Urinary bladder (tissue), 4 donors: ENCODE results near the gene FBXO8. TPM values are rescaled to one million over a fixed set of nuclear protein-coding genes. Genes with fewer than 3 reads are reported as not detected.

Source experiments
- DNase-seq: peaks from one replicate; pipeline ENCODE4 v3.0.0-alpha.2; 2015; ENCODE audit errors: extremely low spot score
- H3K27ac ChIP-seq: one replicate; pipeline ENCODE4 v1.5.1; 2013; ENCODE audit warnings: low read depth, mild to moderate bottlenecking, moderate library complexity
- H3K36me3 ChIP-seq: one replicate; pipeline ENCODE4 v1.6.1; 2013; ENCODE audit warnings: mild to moderate bottlenecking, moderate library complexity; ENCODE audit not compliant: insufficient read depth
- H3K4me1 ChIP-seq: one replicate; pipeline ENCODE4 v1.6.1; 2013; ENCODE audit warnings: mild to moderate bottlenecking, moderate library complexity; ENCODE audit not compliant: insufficient read depth
- H3K4me3 ChIP-seq: one replicate; pipeline ENCODE4 v1.5.1; 2013; ENCODE audit warnings: low read depth, low read length
- WGBS: extraction: QIAGEN DNeasy Blood & Tissue Kit; methylation state at CpG from one replicate; pipeline ENCODE4 v1.1.7; 2013; 5-methylcytosine and 5-hydroxymethylcytosine counted together
- polyA plus RNA-seq: library from polyadenylated mRNA; stranded (reverse); fragments of 200-250 nt; gene quantifications from one replicate; pipeline ENCODE4 v1.2.3, GENCODE V29; 2013
- total RNA-seq: library from RNA; depleted of rRNA; stranded (reverse); fragments of >200 nt; gene quantifications from one replicate; pipeline ENCODE4 v1.2.3, GENCODE V29; 2014
- donor health status: healthy with polysubstance abuse.
- donor health status: healthy.

Gene FBXO8
- total and polyA plus RNA-seq, 2 donors = 33.6 to 69.4 TPM

DNA sequence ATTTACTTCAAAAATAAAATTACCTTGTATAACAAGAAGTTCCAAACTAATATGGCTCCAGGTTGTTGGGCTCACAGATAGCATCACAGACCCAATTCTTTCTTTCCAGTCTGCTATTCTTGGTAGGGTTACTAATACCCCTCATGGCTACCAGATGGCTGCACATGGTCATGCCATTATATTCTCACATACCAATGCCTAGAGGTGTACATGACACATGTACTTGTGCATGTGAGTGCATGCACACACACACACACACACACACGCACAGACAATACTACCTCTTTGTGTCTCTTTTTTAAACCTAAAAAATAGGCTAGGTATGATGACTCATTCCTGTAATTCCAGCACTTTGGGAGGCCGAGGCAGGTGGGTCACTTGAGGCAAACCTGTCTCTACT, 31.1 kb downstream of the FBXO8 start:
- WGBS = 97% methylated on average over 2 of the region's 2 CpGs
- H3K4me1 ChIP-seq = no peaks in the 10 kb centered on the region
- H3K4me3 ChIP-seq = no peak overlapping the region
- DNase-seq = no peak
- no peaks in the 10 kb centered on the region for H3K36me3 ChIP-seq
- H3K27ac ChIP-seq = no peak overlapping the region

DNA sequence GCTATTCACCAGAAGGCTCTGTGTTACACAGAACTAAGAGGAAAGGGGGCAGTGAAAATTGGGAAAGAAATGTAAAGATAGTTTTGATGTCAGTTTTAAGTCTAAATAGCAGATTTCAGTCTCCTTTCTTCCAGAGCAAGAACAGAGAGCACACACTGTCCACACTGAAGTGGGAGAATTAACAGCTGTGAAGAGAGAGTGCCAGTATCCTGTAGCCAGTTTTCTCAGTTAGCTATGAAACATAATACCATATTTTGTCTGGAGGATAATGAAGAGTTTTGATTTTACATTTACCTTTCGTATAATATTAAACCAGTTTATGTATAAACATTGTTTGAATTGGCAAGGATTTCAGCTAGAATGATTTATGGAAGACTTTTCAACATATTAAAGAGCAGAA, 35.1 kb downstream of the FBXO8 start:
- no peaks in the 10 kb centered on the region for H3K36me3 ChIP-seq
- H3K4me3 ChIP-seq = no peak overlapping the region
- no peaks in the 10 kb centered on the region for H3K4me1 ChIP-seq
- H3K27ac ChIP-seq = no peak overlapping the region
- DNase-seq = no peak
- 42% methylated on average over 1 of the region's 1 CpG for WGBS

DNA sequence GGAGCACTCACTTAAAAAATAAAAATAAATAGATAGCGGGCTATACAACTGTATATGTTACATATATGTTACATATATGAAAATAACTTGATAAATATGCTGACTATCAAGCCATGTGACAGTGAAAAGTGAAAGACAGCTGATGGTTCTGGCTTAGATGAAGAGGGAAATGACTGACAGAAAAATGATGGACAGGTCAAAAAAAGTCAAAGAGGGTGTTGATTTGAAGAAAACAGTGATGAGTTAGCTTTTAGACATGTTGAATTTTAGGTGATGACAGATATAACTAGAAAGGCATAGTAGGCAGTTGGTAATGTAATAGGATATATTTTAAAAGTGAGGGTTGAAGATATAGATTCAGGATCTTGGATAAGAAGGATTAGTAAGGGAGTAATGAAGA, 37.8 kb downstream of the FBXO8 start:
- WGBS = 95% methylated on average over 1 of the region's 1 CpG
- Histone ChIP-seq H3K27ac (no peak overlapping the region), H3K36me3 (no peaks in the 10 kb centered on the region), H3K4me1 (no peaks in the 10 kb centered on the region), H3K4me3 (no peak overlapping the region)
- DNase-seq = no peak

DNA sequence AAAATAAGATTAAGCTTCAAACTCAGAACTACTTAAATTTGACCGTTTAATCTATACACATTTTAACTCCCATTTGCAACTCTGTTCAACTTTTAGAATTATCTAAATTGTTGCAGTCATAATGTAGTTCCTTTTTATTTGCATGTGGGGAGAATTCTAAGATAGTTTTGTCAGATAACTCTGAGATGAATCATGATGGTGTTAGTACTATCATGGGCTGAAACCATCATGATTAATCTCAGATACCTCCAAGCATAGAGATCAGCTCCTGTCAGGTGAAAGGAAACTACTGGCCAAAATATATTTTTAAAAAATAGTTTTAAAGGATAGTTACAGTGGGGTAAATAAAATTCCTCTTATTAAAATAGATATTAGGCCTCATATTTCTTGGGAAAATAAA, 39.0 kb downstream of the FBXO8 start:
- 40% methylated on average over 1 of the region's 1 CpG for WGBS
- no peaks in the 10 kb centered on the region for H3K4me1 ChIP-seq
- no peak overlapping the region for H3K27ac ChIP-seq
- no peaks in the 10 kb centered on the region for H3K36me3 ChIP-seq
- no peak for DNase-seq
- H3K4me3 ChIP-seq = no peak overlapping the region

DNA sequence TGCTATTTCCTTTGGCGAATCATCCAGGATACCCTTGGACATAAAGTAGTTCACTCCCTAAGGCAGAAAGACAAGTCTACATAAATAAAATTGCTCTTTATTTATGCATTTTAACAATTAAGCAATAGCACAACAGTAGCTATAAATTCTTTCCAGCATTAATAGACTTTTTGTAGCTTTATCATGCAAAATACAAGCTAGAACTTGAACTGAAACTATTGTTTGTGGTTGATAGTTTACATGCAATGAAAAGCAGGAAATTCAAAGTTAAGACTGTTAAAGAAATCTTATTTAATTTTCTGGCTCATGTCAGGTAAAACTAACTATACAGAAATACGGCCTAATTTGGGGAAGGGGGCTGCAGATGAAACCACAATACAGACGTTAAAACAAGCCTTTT, 42.3 kb downstream of the FBXO8 start:
- no peak for DNase-seq
- 87% methylated on average over 3 of the region's 3 CpGs for WGBS
- H3K36me3 ChIP-seq = no peaks in the 10 kb centered on the region
- no peak overlapping the region for H3K27ac ChIP-seq
- no peak overlapping the region for H3K4me3 ChIP-seq
- no peaks in the 10 kb centered on the region for H3K4me1 ChIP-seq

DNA sequence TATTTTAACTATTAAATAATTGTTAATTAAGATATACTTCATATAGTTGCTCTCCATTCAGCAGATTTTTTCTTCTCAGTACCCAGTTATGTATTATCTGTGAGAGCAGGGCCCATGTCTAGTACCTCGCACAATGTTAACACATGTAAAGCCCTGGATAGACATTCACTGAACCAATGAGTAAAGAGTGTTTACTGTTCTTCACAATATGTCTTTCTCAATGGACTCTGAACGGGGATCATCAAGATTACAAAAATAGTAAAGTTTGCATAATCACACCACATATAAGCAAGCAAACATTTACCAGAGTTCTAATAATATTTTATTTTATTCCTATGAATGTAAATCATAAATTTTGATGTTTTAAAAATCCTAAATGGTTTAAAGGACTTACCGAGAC, 47.1 kb downstream of the FBXO8 start:
- Histone ChIP-seq H3K36me3 (peaks cover 2% of the 10 kb centered on the region), H3K4me3 (no peak overlapping the region), H3K4me1 (no peaks in the 10 kb centered on the region), H3K27ac (no peak overlapping the region)
- no peak for DNase-seq
- WGBS = 79% methylated on average over 3 of the region's 3 CpGs

DNA sequence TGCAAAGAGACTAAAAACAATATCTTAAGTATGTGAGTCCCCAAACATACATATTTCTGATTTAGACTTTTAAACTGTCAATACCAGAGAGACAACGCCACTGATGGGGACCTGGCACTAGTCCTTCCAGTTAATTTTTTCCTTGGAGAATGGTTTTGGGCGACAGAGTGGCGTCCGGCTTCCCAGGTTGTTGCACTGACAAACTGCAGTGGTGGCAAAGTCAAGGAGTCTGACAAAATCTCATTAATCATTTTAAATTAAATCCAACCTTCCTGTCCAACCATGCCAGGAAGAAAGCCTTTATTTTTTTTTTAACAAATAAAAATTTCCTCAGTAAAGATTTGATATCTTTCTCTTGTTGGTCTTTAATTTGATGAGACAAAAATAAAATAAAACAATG, 52.8 kb downstream of the FBXO8 start:
- no peaks in the 10 kb centered on the region for H3K4me1 ChIP-seq
- DNase-seq = no peak
- peaks cover 2% of the 10 kb centered on the region for H3K36me3 ChIP-seq
- H3K27ac ChIP-seq = no peak overlapping the region
- no peak overlapping the region for H3K4me3 ChIP-seq
- WGBS = 88% methylated on average over 4 of the region's 4 CpGs

DNA sequence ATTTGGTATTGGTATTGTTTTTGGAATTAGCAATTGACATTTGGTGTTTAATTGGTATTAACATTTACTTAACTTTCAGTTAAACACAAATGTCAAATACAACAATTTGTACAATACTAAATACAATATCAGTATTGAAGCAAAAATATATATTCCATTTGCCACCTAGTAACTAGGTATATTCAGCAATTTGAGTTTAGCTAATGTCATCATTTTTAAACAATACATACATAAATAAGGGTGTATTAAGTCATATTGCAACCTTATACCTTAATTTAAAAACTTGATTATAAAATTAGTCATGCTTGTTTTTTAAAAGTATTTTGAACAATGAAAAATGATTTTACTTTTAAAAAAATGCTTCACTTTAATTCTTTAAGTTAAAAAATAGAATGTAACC, 53.3 kb downstream of the FBXO8 start:
- H3K4me3 ChIP-seq = no peak overlapping the region
- DNase-seq = no peak
- no peaks in the 10 kb centered on the region for H3K4me1 ChIP-seq
- no peak overlapping the region for H3K27ac ChIP-seq
- H3K36me3 ChIP-seq = peaks cover 2% of the 10 kb centered on the region

DNA sequence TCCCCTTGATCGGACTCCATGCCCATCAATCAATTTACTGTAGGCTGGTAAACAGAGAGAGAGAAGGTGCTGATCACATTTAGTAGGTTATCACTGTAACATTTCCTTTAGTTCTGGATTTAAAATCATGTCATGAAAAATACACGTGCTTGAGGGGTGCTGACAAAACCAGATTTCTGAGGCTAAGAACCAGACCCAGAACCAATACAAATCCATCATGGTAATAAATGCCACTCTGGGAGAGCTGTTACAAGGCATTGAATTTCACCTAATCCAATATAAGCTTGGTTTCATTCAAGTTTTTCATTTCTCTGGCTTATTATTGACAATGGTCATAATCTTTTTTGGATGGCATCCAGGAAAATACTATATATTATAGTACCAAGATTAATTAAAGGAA, 54.5 kb downstream of the FBXO8 start:
- Histone ChIP-seq H3K36me3 (no peaks in the 10 kb centered on the region), H3K4me3 (no peak overlapping the region), H3K4me1 (no peaks in the 10 kb centered on the region), H3K27ac (no peak overlapping the region)
- 56% methylated on average over 2 of the region's 2 CpGs for WGBS
- DNase-seq = no peak

DNA sequence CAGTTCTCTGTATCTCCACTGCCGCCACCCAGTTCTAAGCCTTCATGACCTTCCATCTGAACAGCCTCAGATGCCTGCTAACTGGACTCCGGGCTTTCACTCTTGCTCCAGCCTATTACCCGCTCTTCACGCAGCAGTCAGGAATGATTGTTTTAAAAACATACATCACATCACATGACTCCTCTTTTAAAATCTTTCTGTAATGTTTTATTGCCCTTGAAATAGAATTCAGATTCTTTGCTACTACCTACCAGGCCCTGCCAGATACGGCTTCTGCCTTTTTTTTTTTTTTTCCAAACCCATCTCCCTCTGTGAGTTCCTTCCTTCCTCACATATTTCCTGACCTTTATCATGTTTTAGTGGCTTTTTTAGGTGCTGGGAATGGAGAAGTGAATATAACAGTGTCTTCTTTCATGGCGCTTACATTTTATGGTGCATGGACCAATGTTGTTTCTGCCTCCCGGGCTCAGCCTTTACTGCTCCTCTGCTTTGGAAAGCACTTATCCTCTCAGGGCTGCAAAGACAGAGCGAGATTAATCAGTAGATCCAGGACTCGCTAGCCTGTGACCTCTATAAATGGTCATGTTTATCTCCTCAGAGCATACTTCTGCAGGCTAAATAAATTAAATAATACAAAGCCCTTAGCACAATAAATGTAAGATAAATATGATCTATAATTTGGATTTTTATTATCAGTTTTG, 58.0 kb downstream of the FBXO8 start:
- no peak overlapping the region for H3K4me3 ChIP-seq
- H3K4me1 ChIP-seq = no peaks in the 10 kb centered on the region
- H3K27ac ChIP-seq = no peak overlapping the region
- 27% methylated on average over 9 of the region's 9 CpGs for WGBS
- DNase-seq = no peak
- H3K36me3 ChIP-seq = no peaks in the 10 kb centered on the region

DNA sequence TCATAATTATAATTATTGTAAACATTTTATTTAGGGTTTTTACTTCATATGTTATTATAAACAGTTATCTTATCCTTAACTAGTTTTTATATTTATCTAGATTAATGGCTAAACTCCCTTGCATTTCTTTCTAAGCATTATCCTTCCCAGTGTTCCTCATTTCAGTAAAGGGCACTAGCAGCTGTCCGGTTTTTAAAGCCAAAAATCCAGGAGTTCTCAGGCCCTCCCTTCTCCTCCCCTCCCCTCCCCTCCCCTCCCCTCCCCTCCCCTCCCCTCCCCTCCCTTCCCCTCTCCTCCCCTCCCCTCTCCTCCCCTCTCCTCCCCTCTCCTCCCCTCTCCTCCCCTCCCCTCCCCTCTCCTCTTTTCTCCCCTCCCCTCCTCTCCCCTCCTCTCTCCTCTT, 58.9 kb downstream of the FBXO8 start:
- no peaks in the 10 kb centered on the region for H3K4me1 ChIP-seq
- no peak for DNase-seq
- no peak overlapping the region for H3K27ac ChIP-seq
- WGBS = 46% methylated on average over 1 of the region's 1 CpG
- no peak overlapping the region for H3K4me3 ChIP-seq
- no peaks in the 10 kb centered on the region for H3K36me3 ChIP-seq

DNA sequence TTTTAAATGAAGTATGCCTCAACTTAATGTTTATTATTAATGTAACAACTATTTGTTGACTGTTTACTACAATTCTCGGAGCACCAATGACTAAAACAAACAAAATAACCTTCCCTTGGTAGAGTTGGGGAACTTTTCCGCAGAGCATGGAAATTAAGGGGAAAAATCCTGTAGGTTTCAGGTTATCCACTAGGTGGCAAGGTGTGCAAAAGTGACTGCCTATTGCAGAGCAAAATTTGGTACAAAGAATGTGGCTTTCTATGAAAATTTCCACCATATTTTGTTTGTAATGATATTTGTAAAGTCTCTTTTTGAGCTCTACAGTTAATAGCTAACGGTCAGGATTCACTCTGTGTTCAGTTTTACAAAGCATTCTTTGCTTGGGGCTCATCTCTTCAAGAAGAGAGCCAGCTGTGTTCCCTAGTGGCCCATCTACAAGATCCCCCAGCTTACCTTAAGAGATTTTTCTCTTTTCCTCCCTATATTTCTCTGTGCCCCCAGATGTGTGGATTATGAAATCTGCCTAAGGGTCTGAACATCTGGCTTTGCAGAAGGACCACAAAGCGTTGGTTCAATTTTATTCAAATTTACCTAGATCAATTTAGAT, 61.1 kb downstream of the FBXO8 start:
- no peak for DNase-seq
- H3K27ac ChIP-seq = no peak overlapping the region
- no peaks in the 10 kb centered on the region for H3K36me3 ChIP-seq
- no peak overlapping the region for H3K4me3 ChIP-seq
- 54% methylated on average over 4 of the region's 4 CpGs for WGBS
- H3K4me1 ChIP-seq = no peaks in the 10 kb centered on the region

DNA sequence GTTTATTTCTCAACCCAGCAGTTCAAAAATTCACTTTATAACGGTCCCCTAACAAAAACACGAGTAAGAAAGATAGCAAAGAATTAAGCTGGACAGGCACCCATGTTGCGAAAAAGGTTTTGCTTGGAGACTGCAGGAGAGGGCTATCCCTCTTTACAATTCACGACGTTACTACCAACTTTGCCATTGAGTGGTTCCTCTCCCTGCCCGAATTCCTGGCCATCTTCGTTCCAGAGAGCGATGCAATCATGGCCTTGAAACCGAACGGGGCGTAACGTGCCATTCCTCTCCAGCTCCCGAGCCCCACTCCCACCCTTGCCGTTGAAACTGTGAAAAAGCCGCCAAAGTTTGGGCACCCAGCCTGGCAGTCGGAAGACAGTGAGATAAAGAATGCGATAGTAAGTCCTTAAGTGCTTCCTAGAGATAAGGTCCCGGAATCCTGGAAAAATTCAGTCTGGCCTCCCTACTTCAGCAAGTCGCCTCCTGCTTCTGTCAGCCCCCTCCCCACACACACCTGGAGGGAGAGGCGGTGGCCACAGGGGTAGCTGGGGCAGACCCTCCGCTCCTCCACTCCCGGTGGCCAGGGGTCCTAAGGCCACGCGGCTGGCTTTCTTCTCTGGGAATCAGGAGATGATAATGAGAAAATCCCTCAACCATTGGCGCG, 65.2 kb downstream of the FBXO8 start:
- peak overlapping the region; percentile 14 for H3K4me3 ChIP-seq
- 17% methylated on average over 26 of the region's 26 CpGs for WGBS

More for the DNA sequence above, 65.2 kb downstream of the FBXO8 start:
- H3K4me1 ChIP-seq = no peaks in the 10 kb centered on the region
- no peak for DNase-seq
- no peaks in the 10 kb centered on the region for H3K36me3 ChIP-seq
- no peak overlapping the region for H3K27ac ChIP-seq
